HuH-7.5 (cell line): ENCODE measurements around the gene PCDHB9.

ENCODE experiments used
- DNase-seq: peaks from one replicate; pipeline ENCODE4 v3.0.0; 2011; ENCODE audit warnings: low spot score

The PCDHB9 gene

GRCh38 chr5:141236516-141237313 is 49.8 kb downstream of the PCDHB9 start:
- no peak for DNase-seq
